ENCODE data around the gene ABHD12. TPM values are rescaled to one million over a fixed set of nuclear protein-coding genes. Genes with fewer than 3 reads are reported as not detected.
A peak's percentile ranks its signal among the peaks of the same experiment; 100 is the strongest.
"Not testable (repeated sequence)": the region's sequence is repeated elsewhere in the genome, so short reads cannot be mapped to it uniquely, and the experiment has no call there.

The ABHD12 gene
- total RNA-seq, 1 donor from 2014 or later = 49.4 TPM

DNA sequence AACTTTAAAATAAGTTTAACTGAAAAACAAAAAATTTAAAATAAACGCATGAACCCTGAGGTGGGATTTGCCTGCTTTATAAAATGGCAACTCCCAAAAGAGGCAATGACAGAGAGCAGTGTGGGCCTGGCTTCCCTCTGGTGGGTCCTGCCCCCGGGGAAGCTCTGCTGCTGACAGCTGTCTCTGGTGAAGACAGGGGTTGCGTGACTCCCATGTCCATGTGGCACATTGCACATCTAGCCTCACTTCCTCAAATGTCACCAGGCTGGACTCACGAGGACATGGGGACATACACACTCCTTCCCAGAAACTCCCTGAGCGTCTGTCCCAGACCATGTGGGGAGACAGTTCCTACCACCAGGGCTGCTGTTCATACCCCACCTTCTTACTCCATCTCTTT lies 66.2 kb downstream of the ABHD12 start:
- no peak for DNase-seq (ENCODE audit: extremely low read depth, low read depth, low spot score)

DNA sequence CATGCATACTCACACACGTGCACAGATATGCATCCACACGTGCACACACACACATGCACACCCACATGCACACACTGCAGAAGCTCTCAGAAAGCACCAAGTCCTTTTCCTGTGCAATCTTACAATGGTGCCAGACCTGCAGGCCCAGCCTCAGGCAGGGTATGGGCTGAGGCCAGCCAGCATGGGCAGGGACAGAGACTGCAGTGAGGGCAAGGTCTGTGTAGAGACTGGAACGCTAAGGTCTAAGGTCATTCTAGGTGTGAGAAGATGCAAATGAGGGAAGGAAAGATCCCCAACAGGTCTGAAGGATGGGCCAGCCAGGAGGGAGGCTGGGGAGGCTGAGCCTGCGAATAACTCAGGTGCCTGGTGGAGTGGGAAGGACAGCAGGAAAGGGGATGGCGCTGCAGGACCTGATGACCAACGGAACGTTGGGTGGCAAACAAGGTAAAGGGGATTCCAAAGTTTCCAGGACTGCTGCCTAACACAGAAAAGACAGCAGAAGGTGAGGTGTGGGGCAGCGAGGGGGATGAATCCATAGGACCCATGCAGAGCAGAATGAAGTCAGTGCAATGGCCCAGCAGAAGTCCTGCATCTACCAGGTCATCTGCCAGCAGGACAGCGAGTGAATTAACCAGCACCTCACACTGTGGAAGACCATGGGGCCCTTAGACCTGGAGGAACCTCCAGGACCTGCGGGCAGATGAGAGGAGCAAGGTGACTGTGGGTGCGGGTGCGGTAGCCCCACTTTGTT lies 67.0 kb downstream of the ABHD12 start:
- no peak for DNase-seq (ENCODE audit: extremely low read depth, low read depth, low spot score)

DNA sequence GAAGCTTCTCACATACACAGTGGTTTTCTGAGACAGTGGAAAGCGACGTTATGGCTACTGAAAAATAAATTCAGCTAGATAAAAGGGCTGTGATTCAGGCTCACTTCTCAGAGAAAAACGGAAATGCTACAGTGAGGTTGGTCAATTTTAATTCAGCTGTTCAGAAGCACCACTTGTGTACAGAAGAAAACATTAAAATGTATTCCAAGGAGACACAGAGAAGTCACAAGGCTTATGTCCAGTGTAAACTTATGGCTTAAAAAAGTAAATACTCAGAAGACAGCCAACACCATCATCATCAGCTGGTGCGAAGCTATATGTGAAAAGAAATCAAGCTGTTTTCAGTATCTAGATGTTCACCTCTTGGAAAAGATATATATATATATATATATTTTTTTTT lies 68.6 kb downstream of the ABHD12 start:
- no peak for DNase-seq (ENCODE audit: extremely low read depth, low read depth, low spot score)

DNA sequence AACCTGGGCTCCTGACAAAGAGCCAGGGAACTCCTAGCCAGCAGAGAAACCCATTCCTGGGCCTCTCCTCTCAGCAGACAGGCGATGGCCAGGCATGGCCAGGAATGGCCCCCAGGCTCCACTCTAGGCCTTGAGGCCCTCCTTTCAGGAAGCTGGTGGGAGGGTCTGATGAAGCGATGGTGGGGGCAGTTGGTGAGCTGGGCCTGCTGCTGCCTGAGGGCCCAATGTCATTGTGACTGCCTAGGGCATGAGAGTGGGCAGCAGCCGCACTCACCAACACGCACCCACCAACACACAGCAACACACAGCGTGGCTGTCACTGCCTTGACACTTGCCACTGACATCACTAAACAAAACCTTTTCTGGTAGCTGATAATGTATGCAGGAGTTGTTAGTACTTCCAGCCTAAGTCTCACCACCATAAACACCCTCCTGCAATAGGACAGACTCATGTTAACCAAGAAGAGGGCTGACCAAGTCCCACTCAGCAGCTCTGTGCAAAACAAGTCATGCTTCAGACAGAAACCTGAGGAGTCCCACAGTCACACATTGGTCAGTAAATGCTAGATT lies 69.3 kb downstream of the ABHD12 start:
- no peak for DNase-seq (ENCODE audit: extremely low read depth, low read depth, low spot score)

GRCh38 chr20:25320035-25320800 lies 70.4 kb downstream of the ABHD12 start:
- no peak for DNase-seq (ENCODE audit: extremely low read depth, low read depth, low spot score)

- no peak for DNase-seq (ENCODE audit: extremely low read depth, low read depth, low spot score)
Observed at GRCh38 chr20:25319241-25320034, 71.2 kb downstream of the ABHD12 start.

DNA sequence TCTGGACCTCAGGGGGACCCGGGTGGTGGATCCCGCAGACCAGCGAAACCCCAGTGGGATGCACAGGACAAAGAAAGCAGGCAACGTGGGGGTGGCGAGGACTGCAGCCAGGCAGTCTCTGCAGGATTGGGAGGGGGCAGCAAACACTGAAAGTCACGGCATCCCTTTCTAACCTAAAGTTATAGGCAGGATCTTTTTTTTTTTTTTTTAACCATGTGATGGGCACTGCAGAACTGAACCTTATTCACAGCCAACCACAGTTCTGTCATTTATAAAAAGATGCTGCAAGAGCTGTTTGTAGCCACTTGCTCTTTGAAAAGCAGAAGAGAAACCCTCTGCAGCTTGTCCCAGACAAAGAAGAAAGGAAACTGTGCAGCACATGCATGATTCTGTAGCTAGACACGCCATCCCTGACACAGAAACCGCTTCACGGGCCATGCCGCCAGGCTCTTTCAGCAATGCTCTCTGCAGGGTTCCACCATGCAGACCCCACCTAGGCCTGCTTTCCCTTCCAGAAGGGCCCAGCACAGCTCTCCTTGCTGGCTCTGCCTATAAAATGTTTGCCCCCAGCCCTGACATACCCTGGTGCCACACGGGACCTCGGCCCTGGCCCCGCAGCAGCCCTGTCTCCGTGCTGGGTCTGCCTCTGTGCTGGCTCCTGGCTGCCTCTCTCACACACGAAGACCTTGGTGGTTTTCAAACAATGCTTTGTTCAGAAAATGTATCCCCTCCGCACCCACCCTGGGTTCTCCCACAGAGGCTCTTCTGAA lies 72.0 kb downstream of the ABHD12 start:
- no peak for DNase-seq (ENCODE audit: extremely low read depth, low read depth, low spot score)

GRCh38 chr20:25317351-25318075 lies 73.1 kb downstream of the ABHD12 start:
- DNase-seq (ENCODE audit: extremely low read depth, low read depth, low spot score) = no peak

- DNase-seq (ENCODE audit: extremely low read depth, low read depth, low spot score) = no peak
Observed at GRCh38 chr20:25316506-25317190, 74.0 kb downstream of the ABHD12 start.

- DNase-seq (ENCODE audit: extremely low read depth, low read depth, low spot score) = no peak
Observed at GRCh38 chr20:25315418-25316210, 75.0 kb downstream of the ABHD12 start.

GRCh38 chr20:25314497-25315417 lies 75.9 kb downstream of the ABHD12 start:
- no peak for DNase-seq (ENCODE audit: extremely low read depth, low read depth, low spot score)

DNA sequence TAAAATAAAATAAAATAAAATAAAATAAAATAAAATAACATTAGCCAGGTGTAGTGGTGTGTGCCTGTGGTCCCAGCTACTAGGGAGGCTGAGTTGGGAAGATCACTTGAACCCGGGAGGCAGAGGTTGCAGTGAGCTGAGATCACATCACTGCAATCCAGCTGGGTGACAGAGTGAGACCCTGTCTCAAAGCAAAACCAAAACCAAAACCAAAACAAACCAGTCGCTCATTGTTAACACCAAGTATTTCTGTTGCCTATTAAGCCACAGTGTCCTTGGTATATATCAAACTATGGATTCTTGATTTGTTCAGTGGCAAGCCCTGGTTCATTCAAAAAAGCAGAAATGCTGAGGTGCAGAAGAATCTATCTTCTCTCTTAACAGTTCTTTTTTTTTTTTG lies 77.0 kb downstream of the ABHD12 start:
- no peak for DNase-seq (ENCODE audit: extremely low read depth, low read depth, low spot score)

DNA sequence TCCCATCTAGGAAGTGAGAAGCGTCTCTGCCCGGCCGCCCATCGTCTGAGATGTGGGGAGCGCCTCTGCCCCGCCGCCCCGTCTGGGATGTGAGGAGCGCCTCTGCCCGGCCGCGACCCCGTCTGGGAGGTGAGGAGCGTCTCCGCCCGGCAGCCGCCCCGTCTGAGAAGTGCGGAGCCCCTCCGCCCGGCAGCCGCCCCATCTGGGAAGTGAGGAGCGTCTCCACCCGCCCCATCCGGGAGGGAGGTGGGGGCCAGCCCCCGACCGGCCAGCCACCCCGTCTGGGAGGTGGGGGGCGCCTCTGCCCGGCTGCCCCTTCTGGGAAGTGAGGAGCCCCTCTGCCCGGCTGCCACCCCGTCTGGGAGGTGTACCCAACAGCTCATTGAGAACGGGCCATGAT lies 77.9 kb downstream of the ABHD12 start:
- not testable (repeated sequence) for DNase-seq (ENCODE audit: extremely low read depth, low read depth, low spot score)

- DNase-seq (ENCODE audit: extremely low read depth, low read depth, low spot score) = no peak
Observed at GRCh38 chr20:25310921-25311728, 79.5 kb downstream of the ABHD12 start.

DNA sequence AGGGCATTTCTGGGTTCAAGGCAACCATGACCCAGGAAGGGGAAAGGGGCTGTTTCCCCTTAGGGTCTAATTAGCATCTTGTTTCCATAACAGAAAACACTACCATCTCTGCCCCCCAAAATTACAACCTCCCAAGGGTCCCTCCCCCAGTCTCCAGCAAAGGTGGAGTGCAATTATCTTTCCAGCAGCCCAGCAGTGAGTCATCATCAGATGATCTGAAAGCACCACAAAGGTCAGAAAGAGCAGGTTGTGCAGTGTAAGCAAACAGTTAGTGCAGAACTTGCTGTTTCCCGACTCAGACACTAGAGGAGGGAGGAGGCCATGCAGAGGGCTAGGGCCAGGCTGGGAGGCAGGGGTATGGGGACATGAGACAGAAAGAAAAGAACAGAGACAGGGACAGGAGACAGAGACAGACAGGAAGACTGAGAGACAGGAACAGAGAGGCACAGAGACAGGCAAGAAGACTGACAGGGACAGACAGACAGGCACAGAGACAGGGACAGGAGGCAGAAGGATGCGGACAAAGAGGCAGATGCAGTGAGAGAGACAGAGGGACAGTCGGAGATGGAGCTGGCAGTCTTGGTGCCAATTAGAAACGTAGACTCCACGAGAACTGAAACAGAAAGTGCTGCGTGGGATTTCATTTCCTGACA lies 80.2 kb downstream of the ABHD12 start:
- DNase-seq (ENCODE audit: extremely low read depth, low read depth, low spot score) = peak; percentile 47
